OCI-LY1 (cell line): Measurements from ENCODE around the gene ANKRD60.
A peak's percentile ranks its signal among the peaks of the same experiment; 100 is the strongest.

Experiments used
- H2AFZ ChIP-seq: fragments of 200-600 bp; sonication (generic), shearing (Covaris generic); 2 replicates; pipeline ENCODE4 v1.6.0; 2014; ENCODE audit warnings: antibody characterized with exemption, mild to moderate bottlenecking, low read length
- H3F3A ChIP-seq: fragments of 200-600 bp; sonication (generic), shearing (Covaris generic); 2 replicates; pipeline ENCODE4 v1.6.0; 2014; ENCODE audit warnings: mild to moderate bottlenecking, antibody characterized with exemption, low read length, moderate library complexity; ENCODE audit not compliant: insufficient read depth
- H3K27ac ChIP-seq: fragments of 200-600 bp; sonication (generic); 2 replicates; pipeline ENCODE4 v1.5.1; 2014; ENCODE audit warnings: low read length, mixed run types, mild to moderate bottlenecking, low read depth; ENCODE audit not compliant: poor library complexity, severe bottlenecking
- H3K27me3 ChIP-seq: fragments of 200-600 bp; sonication (generic); 2 replicates; pipeline ENCODE4 v1.6.0; 2014; ENCODE audit warnings: antibody characterized with exemption, mild to moderate bottlenecking, low read length, moderate library complexity; ENCODE audit not compliant: insufficient read depth
- H3K36me3 ChIP-seq: fragments of 200-600 bp; sonication (generic); 2 replicates; pipeline ENCODE4 v1.6.1; 2014; ENCODE audit warnings: mild to moderate bottlenecking, antibody characterized with exemption, low read length, moderate library complexity, mixed read lengths; ENCODE audit not compliant: insufficient read depth
- H3K4me1 ChIP-seq: fragments of 200-600 bp; sonication (generic); 2 replicates; pipeline ENCODE4 v1.5.1; 2014; ENCODE audit warnings: mild to moderate bottlenecking, low read length, moderate library complexity; ENCODE audit not compliant: insufficient read depth, severe bottlenecking
- H3K4me2 ChIP-seq: fragments of 200-600 bp; sonication (generic), shearing (Covaris generic); 2 replicates; pipeline ENCODE4 v1.6.1; 2014; ENCODE audit warnings: low read length
- H3K4me3 ChIP-seq: fragments of 200-600 bp; sonication (generic); 2 replicates; pipeline ENCODE4 v1.5.1; 2014; ENCODE audit warnings: low read length, low read depth, mild to moderate bottlenecking, mixed read lengths; ENCODE audit not compliant: poor library complexity, severe bottlenecking
- H3K79me2 ChIP-seq: fragments of 200-600 bp; shearing (Covaris generic); 2 replicates; pipeline ENCODE4 v1.6.1; 2016; ENCODE audit warnings: mixed run types, low read length, mixed read lengths; ENCODE audit not compliant: insufficient read depth
- H3K9ac ChIP-seq: fragments of 200-600 bp; sonication (generic), shearing (Covaris generic); 2 replicates; pipeline ENCODE4 v1.6.1; 2014; ENCODE audit warnings: mild to moderate bottlenecking, low read length, mixed read lengths
- H3K9me2 ChIP-seq: fragments of 200-600 bp; sonication (generic), shearing (Covaris generic); 2 replicates; pipeline ENCODE4 v1.6.1; 2014; ENCODE audit warnings: low read depth, mild to moderate bottlenecking, low read length, mixed read lengths
- H3K9me3 ChIP-seq: fragments of 200-600 bp; shearing (Covaris generic); 2 replicates; pipeline ENCODE4 v1.6.1; 2014; ENCODE audit warnings: low read length, mixed read lengths
- H4K20me1 ChIP-seq: fragments of 200-600 bp; sonication (generic), shearing (Covaris generic); 2 replicates; pipeline ENCODE4 v1.6.0; 2016; ENCODE audit warnings: mild to moderate bottlenecking, low read length; ENCODE audit not compliant: insufficient read depth
- CTCF ChIP-seq: fragments of 200-600 bp; sonication (generic), shearing (Covaris generic); IDR thresholded peaks from 2 replicates; pipeline ENCODE4 v1.5.1; 2017; ENCODE audit warnings: mild to moderate bottlenecking, antibody characterized with exemption, low read length, moderate library complexity, mixed read lengths
- EZH2 ChIP-seq: fragments of 200-600 bp; sonication (generic), shearing (Covaris generic); IDR thresholded peaks from 2 replicates; pipeline ENCODE4 v1.8.0; 2017; ENCODE audit warnings: borderline replicate concordance, mixed run types, mild to moderate bottlenecking, antibody characterized with exemption, low read length, moderate library complexity, mixed read lengths

ANKRD60 gene

GRCh38 chr20:58251348-58251978 is 23.0 kb upstream of the ANKRD60 start:
- Histone ChIP-seq H3K36me3 (peaks cover 27% of the 10 kb centered on the region; the same call in 1 of the 2 replicates), H3K9me3 (no peaks in the 10 kb centered on the region), H4K20me1 (no peaks in the 10 kb centered on the region), H2AFZ (no peak overlapping the region), H3K27ac (no peak overlapping the region), H3F3A (no peaks in the 10 kb centered on the region), H3K4me3 (no peak overlapping the region), H3K9ac (no peak overlapping the region), H3K9me2 (no peaks in the 10 kb centered on the region), H3K4me2 (no peak overlapping the region), H3K4me1 (no peaks in the 10 kb centered on the region), H3K79me2 (no peaks in the 10 kb centered on the region), H3K27me3 (no peaks in the 10 kb centered on the region)
- no peak for TF ChIP-seq EZH2

GRCh38 chr20:58246346-58246745 is 17.9 kb upstream of the ANKRD60 start:
- Histone ChIP-seq H3K27ac (no peak overlapping the region), H3K9ac (no peak overlapping the region), H3K4me2 (no peak overlapping the region), H4K20me1 (no peaks in the 10 kb centered on the region), H3K27me3 (no peaks in the 10 kb centered on the region), H3K79me2 (no peaks in the 10 kb centered on the region), H3K4me3 (no peak overlapping the region), H3F3A (no peaks in the 10 kb centered on the region), H3K4me1 (no peaks in the 10 kb centered on the region), H3K9me3 (no peaks in the 10 kb centered on the region), H3K9me2 (no peaks in the 10 kb centered on the region), H3K36me3 (peaks cover 33% of the 10 kb centered on the region; the same call in 1 of the 2 replicates), H2AFZ (no peak overlapping the region)
- TF ChIP-seq CTCF (peak; percentile 67), EZH2 (no peak)

- peaks cover 30% of the 10 kb centered on the region; the same call in 1 of the 2 replicates for H3K36me3 ChIP-seq
Observed at GRCh38 chr20:58245931-58246330, 17.5 kb upstream of the ANKRD60 start.

More at GRCh38 chr20:58245931-58246330, 17.5 kb upstream of the ANKRD60 start:
- no peak for TF ChIP-seq CTCF
- no peak for TF ChIP-seq EZH2
- H3K4me2 ChIP-seq = no peak overlapping the region
- H3K79me2 ChIP-seq = no peaks in the 10 kb centered on the region
- no peaks in the 10 kb centered on the region for H3K4me1 ChIP-seq
- no peaks in the 10 kb centered on the region for H3F3A ChIP-seq
- no peaks in the 10 kb centered on the region for H3K9me3 ChIP-seq
- H3K27me3 ChIP-seq = no peaks in the 10 kb centered on the region
- H4K20me1 ChIP-seq = no peaks in the 10 kb centered on the region
- no peak overlapping the region for H3K4me3 ChIP-seq
- no peak overlapping the region for H2AFZ ChIP-seq
- no peaks in the 10 kb centered on the region for H3K9me2 ChIP-seq
- no peak overlapping the region for H3K9ac ChIP-seq
- no peak overlapping the region for H3K27ac ChIP-seq
